Measurements from ENCODE around the gene KCNK3.
"Not testable (repeated sequence)": the region's sequence is repeated elsewhere in the genome, so short reads cannot be mapped to it uniquely, and the experiment has no call there.

Gene KCNK3

DNA sequence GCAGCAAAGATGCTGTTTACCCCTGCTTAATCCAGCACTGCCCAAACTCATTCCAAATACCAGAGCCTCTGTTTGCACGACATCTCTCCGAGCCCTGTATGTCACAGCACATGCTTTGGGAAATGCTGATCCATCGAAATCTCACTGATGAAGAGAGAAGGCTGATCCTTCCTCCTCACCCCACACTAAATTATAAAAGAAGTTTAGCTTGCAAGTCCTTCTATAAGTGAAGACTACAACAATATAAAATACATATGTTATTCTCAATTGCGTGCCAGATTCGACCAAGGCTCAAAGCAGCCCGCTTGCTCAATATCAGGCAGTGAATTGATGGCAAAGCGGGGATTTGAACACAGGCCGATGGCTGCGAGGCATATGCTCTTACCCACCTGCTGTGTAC, 40.9 kb downstream of the KCNK3 start:
- no peak for DNase-seq

DNA sequence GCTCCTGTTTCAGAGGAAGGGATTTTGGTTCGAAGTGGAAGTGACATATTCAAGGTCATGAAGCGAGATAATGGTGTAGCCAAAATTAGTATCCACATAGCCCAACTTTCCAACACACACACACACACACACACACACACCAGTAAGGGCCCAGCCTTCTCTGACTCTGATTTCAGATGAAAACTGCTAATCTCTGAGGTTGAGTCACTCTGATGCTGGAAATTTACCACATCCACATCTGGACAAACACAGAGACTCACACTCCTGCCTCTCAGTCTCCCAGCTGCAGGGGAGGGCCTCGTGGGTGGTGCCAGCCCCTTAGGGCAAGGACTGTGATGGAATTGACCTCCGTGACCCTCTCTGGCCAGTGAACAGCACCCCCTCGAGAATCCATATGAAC, 42.6 kb downstream of the KCNK3 start:
- no peak for DNase-seq

DNA sequence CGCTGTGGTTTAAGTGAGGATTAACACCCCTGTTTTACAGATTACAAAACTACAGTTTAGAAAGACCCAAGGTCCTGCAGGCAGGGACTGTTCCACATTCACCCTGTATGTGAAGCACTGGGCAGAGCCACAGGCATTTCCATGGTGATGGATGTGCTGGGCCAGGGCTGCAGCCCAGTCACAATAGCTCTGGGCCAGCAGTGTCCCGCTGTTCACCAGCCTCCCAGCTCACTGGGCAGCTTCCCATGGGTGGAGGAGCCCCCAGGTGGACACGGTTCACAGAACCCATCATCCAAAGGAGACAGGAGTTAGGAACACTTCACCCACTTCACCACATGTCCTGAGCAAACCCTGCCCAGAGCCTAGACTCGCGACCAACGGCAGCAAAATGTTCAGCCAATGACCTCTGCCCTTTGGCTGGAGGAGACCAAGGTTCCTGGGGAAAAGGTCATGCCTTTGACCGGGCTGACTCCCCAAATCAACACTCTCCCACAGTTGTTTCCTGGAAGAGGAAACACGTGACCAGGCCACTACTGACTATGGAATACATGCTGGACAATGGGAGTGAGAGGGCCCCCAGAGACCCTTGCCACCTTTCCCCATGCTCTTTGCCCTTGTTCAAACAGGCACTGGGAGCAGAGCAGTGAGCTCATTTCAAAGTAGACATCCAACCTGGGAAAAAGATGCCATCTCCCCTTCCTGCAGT, 43.5 kb downstream of the KCNK3 start:
- no peak for DNase-seq

DNA sequence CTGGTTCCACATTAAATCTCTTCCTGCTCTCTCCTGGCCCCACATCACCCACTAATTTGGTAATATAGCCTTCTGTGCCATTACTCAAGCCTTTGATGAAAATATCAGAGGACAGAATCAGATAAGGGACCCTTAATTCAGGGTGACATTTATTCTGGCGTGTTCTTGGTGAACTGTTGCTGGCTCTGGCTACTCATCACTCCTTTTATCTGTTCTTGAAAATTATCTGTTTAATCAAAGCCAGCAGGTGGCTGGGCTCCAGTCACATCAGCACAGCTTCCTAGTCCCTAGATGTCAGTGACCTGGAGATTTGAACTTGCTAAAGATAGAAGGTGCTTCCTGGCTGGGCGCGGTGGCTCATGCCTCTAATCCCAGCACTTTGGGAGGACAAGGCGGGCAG, 44.7 kb downstream of the KCNK3 start:
- DNase-seq: no peak

DNA sequence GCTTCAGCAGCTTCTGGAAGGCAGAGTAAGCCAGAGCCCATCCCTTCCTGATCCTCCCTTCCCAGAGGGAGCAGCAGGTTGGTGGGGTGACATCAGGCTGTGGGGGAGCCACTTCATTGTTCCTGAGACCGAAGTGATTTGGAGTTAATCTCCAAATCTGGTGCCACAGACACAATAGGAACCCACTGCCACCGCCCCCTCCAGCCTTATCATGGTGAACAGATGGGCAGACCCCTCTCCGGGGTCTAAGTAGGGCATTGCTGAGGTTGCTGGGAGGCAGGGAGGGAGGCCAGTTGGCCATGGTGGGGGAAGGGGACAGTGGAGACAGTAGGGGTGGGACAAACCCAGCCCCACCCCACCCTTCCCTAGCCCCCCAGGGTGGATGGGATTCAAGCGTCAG, 46.0 kb downstream of the KCNK3 start:
- no peak for DNase-seq

DNA sequence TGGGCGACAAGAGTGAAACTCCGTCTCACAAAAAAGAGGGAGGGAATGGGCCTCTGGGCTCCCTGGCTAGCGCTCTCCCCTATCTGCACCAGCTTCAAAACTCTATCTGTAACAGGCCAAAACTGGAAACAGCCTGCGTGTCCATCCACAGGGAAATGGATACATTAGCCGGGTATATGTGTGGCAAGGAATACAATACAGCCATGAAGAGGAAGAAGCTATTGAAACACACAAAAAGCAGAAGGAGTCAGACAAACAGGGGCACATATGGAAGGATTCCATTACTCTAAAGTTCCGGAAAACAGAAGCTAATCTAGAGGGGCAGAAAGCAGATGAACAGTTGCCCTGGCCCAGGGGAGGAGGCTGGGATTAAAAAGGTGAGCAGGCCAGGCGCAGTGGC, 47.0 kb downstream of the KCNK3 start:
- DNase-seq: no peak

DNA sequence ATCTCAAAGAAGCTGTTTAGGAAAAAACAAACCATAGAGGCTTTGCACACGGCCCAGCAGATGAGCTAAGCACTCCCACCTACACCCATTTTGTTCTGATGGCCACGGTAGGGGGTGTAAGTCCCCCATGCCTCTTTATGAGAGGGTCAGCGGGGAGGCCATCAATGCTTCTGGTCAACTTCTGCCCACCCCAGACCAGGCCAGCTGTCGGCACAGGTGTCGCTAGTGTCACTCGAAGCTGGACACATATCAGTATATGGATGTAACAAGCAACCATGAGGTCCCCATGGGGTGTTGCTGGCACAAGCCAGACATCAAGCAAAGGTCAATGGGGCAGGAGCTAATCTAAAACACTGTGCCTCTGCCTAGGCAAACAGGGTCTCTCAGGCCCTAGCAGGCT, 47.8 kb downstream of the KCNK3 start:
- no peak for DNase-seq

DNA sequence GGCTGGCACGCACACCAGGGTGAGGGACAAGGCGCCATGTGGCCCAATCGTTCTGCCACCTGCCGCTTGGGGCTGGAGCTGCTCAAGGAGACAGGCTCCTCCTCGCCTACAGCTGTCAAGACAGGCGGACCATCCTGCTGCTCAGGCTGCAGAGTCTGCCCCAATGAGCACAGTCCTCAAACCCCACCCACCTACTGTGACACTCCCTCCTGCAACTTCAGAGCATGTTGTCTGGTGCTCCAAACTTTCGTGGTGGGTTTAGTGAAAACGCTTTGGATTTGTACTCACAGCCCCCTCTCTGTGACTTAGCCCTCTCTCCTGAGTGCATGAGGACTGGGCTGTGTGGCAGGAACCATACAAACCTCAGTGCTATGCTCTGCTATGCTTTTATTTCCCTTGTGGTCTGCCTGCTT, 48.4 kb downstream of the KCNK3 start:
- DNase-seq: no peak

DNA sequence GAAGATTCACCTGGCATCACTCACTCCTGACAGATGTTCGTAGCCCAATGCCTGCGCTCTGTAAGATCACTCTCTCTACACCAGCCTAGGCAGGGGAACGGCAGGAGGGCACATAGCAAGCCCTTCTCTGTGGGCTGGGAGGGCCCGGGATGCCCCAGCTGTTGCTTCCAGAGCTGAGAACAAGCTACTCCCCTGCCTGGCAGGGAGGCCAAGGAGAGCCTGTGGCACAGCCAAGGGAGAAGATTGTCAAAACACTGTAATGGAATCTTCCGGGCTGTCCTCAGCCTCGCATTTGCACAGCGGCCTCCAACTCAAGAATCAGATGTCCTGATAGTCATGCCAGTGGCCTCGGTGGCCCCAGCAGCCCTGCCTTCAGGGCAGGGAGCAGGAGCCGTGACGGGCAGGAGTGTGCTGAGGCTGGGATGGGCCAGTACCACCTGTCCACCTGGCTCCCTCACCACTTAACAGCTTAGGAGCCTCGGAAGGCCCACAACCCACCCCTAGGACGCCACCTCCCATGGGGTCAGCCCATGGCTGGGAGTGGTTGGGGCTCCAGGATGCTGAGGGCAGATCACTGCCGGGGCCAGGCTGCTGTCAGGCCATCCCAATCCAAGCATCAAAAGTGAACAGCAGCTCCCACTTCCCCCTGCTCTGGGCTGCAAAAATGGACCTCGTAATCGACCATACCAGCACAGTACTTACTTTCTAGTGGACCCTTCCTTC, 49.7 kb downstream of the KCNK3 start:
- DNase-seq: no peak

DNA sequence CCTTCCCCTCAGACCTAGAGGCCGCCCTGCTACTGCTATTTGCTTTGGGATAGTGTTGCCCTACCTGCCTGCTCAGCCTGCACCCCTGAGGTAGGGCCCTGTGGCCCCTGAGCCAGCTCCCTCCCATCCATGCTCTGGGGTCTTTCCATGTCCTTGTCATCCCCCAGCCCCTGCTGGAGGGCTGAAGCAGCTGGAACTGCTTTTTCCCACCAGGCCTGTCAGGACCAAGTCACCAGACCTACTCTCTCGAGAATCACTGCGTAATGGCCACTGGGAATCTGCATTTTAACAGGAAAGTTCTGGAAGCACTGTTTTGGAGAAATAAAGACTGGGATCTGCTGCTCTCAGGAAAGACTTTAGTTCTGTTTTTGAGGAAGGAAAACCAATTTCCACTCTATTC, 51.3 kb downstream of the KCNK3 start:
- DNase-seq: no peak

DNA sequence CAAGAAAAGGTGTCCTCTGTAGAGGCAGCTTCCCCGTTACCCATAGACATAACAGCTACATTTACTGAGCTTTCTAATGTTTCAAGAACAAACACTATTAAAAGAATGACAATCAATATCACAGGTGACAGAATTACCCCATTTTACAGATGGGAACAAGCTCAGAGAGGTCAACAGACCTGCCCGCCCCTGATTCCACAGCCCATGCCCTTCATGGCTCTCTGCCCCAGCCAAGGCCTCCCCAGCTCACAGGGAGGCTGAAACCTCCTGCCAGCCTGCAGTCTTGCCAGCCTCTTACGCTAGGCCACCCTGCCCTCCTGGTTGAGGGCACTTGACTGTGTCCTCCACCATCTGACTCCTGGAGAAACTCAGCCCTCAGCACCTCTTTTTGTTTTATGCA, 52.4 kb downstream of the KCNK3 start:
- no peak for DNase-seq

DNA sequence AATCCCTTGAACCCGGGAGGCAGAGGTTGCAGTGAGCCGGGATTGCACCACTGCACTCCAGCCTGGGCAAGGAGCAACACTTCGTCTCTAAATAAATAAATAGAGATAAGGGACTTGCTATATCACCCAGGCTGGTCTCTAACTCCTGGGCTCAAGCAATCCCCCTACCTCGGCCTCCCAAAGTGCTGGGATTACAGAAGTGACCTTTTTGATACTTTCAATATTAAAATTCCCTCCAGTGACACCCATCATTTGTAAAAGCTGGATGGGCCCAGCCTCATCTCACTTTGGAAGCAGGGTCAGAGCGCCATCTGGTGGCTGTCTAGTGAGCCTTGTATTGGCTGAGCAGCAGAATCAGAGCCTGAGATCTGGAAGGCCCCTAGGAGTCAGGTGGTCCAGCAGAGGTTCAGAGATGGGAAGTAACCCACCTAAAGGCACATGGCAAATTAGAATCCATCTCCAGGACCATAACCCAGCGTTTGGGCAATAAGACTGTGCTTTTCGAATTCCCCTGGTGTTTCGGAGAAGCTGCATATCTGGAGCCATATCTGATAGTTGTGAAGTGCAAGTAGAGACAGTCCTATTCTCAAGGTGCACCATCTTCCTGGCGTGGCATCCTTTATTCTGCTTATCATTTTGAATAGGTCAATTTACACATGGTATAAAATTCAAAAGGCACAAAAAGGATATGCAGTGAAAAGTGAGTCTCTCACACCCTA, 53.2 kb downstream of the KCNK3 start:
- DNase-seq: peak; percentile 80 to 82

DNA sequence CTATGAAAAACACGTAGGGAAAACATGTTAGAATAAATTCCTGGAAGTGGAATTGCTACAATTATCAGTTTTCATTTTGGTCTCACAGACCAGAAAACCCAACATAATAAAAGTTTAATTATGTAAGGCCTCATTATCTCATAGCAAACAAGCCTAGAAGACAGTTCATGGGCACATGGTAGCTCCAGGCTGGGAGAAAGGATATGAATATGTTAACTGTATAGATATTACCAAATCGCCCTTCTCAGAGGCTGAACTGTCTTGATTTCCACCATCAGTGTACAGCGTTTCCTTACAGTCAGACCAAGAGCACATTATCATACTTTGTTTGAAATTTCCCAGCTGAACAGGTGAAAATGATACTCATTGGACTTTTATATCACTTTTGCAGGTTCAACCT, 54.4 kb downstream of the KCNK3 start:
- DNase-seq: no peak

DNA sequence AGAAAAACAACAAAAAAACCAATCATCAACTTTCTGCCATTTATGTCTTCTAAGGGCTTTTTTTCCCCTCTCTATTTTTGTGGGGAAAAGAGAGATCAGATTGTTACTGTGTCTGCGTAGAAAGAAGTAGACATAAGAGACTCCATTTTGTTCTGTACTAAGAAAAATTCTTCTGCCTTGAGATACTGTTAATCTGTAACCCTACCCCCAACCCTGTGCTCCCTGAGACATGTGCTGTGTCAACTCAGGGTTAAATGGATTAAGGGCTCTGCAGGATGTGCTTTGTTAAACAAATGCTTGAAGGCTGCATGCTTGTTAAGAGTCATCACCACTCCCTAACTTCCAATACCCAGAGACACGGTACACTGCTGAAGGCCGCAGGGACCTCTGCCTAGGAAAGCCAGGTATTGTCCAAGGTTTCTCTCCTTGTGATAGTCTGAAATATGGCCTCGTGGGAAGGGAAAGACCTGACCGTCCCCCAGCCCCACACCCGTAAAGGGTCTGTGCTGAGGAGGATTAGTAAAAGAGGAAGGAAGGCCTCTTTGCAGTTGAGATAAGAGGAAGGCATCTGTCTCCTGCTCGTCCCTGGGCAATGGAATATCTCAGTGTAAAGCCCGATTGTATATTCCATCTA, 57.4 kb downstream of the KCNK3 start:
- DNase-seq: not testable (repeated sequence)

DNA sequence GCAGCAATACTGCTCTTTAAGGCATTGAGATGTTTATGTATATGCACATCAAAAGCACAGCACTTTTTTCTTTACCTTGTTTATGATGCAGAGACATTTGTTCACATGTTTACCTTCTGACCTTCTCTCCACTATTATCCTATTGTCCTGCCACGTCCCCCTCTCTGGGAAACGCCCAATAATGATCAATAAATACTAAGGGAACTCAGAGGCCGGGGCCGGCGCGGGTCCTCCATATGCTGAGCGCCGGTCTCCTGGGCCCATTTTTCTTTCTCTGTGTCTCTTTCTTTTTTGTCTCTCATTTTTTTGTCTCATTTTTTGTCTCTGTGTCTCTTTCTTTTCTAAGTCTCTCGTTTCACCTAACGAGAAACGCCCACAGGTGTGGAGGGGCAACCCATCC, 57.9 kb downstream of the KCNK3 start:
- DNase-seq: not testable (repeated sequence)

DNA sequence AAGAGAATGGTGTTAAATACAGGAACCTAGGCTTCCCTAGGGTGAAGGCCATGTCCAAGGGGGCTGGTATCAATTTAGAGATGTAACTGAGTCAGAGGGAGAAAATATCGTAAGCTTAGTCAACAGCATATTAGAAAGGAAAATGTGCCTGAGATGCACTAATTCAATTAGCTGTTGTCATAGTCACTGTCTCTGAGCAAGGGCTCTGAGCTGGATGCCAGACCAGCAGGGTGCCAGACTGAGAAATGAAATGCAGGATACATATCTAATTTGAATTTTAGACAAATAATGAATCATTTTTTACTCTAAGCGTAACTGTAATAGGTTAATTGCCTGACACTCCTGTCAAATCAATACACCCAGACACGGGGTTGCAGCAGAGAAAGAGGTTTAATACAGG, 60.1 kb downstream of the KCNK3 start:
- no peak for DNase-seq

DNA sequence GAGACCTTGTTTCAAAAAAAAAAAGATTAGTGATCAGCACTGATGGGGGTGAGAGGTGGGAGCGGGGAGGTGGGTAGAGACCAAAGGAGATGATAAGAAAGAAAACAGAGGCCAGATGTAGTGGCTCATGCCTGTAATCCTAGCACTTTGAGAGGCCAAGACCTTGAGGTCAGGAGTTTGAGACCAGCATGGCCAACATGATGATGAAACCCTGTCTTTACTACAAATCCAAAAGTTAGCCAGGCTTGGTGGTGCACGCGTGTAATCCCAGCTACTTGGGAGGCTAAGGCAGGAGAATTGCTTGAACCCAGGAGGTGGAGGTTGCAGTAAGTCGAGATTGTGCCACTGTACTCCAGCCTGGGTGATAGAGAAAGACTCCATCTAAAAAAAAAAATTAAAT, 62.0 kb downstream of the KCNK3 start:
- no peak for DNase-seq

DNA sequence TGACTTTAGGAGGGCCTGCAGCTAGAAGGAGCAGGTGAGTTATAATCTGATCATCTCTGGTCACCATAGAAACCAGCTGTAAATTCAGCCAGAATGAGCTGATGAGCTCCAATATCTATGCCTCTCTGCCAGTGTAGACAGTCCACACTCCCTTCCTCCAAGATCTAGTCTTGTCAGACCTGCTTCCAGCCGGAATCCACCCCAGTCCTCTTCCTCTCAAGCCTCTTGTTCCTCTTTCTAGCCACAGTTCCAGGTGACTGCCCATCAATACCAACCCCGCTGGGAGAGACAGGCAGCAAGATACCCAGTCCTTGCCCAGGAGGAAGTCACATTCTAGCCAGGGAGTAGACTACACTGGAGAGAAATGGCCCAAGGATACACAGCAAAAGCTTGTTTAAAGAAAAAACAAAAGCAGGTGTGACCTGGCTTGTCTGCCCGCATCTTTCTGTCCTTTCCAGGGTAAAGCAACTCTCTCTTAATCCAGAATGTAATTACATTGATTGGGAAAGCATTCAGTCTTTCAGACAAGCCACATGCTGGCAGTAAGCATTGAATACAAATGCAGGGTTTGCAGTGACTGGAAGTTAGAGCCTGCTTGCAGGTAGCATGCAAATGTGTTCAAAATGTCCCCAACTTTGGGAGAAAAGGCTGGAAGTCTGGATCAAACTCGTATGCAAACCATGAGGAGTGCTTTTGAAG, 62.6 kb downstream of the KCNK3 start:
- DNase-seq: peak in 1 of 2 experiments; percentile 23

DNA sequence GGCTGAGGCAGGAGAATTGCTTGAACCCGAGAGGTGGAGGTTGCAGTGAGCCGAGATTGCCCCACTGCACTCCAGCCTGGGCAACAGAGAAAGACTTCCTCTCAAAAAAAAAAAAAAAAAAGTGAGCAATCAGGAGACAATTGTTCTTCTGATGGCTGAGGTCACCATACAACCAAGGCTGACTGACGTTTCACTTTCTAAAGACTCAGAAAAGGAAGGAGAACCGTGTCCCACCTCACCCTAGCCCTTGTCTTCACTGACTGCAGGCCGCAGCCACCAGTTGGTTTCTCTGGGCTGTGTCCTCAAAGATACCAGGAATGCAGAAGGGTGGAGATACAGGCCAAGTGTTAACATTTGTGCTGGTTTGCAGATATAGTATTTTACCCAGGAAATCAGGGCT, 63.8 kb downstream of the KCNK3 start:
- no peak for DNase-seq

DNA sequence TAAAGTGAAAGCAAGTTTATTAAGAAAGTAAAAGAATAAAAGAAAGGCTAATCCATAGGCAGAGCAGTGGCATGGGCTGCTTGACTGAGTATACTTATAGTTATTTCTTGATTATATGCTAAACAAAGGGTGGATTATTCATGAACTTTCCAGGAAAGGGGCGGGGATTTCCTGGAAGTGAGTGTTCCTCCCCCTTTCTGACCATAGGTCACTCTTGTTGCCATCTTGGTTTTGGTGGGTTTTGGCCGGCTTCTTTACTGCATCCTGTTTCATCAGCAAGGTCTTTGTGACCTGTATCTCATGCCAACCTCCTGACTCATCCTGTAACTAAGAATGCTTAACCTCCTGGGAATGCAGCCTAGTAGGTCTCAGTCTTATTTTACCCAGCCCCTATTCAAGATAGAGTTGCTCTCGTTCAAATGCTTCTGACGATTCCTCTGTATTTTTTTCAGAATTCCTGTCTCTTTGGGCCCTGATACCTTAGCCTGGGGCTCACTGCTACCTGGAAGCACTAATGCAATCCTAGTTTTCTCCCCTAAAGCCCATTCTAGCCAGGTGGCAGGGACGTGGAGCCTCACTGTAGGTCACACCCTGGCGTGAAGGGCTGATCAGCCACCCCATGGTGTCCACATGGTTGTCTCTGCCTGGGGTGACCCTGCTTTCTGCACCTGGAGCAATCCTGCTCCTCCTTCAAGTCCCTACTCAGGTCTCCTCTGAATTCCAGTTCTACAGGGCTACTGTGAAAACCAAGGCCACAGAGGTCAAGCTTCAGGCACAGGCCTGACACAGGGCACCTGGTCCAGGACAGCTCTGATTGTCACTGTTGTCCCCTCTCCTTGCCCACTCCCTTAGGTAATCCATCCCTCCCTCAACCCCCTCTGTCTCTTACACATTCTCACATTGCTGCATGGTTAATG, 65.6 kb downstream of the KCNK3 start:
- no peak for DNase-seq

DNA sequence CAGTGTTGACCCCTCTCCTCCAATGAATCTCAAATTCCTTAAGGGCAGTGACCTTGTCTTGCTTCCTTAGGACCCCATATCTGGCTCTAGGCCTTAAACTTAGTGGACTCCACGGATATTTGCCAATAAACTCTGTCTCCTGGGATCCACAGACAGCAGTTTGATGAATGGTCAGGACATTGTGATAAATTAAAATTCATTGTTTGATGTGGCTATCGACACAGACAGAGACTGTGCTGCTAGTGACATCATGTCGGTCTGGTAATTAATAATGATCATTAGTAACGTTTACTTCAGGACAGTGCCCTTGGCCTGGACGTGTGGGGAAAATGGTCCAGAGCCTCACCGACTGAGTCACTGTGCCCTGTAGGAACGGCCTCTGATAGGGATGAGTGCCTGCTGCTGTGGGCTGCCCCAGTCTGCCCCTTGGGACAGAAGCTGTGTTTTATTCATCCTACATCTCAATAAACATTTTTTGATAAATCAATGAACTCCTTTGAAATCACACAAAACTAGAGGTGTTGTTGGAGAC, 66.3 kb downstream of the KCNK3 start:
- no peak for DNase-seq

DNA sequence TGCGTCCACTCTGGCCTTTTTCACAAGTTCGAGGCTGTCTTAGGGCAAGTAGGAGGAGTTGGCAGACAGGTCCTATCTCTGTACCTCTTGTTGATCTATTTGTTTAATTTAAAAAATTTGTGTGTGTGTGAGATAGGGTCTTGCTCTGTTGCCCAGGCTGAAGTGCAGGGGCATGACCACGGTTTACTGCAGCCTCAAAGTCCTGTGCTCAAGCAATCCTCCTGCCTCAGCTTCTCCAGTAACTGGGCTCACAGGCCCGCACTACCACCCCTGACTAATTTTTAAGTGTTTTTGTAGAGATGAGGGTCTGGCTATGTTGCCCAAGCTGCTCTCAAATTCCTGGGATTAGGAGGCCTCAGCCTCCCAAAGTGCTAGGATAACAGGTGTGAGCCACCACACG, 67.3 kb downstream of the KCNK3 start:
- no peak for DNase-seq

Data from NCI-H2081 (cell line).